Stimulated activated CD4-positive, alpha-beta T cell treated with anti-CD3 and anti-CD28 coated beads, Interleukin-4, amount 100 ng/mL, for 1 hour (primary cell): ENCODE results near the gene ROMO1.
"Not testable (repeated sequence)": the region's sequence is repeated elsewhere in the genome, so short reads cannot be mapped to it uniquely, and the experiment has no call there.

Experiments
- DNase-seq: peaks from one replicate; pipeline ENCODE4 v3.0.0-alpha.2; 2020

The ROMO1 gene

GRCh38 chr20:35681960-35682359 lies 17.2 kb upstream of the ROMO1 start:
- no peak for DNase-seq

- DNase-seq, result not testable (repeated sequence)
Measured at GRCh38 chr20:35685368-35685767, 13.8 kb upstream of the ROMO1 start.

- not testable (repeated sequence) for DNase-seq
Measured at GRCh38 chr20:35686872-35687271, 12.3 kb upstream of the ROMO1 start.

- no peak for DNase-seq
Measured at GRCh38 chr20:35690265-35690664, 8.9 kb upstream of the ROMO1 start.

GRCh38 chr20:35695245-35695749 lies 3.9 kb upstream of the ROMO1 start:
- DNase-seq, result no peak

GRCh38 chr20:35695978-35696377 lies 3.2 kb upstream of the ROMO1 start:
- no peak for DNase-seq

- no peak for DNase-seq
Measured at GRCh38 chr20:35697696-35698297, 1.4 kb upstream of the ROMO1 start.

GRCh38 chr20:35698298-35699126 lies 693 bp upstream of the ROMO1 start:
- DNase-seq, result no peak

- no peak for DNase-seq
Measured at GRCh38 chr20:35699957-35700624, 886 bp downstream of the ROMO1 start.

- DNase-seq, result no peak
Measured at GRCh38 chr20:35700625-35701148, 1.5 kb downstream of the ROMO1 start.

GRCh38 chr20:35702051-35702823 lies 3.0 kb downstream of the ROMO1 start:
- no peak for DNase-seq

- no peak for DNase-seq
Measured at GRCh38 chr20:35702824-35703695, 3.9 kb downstream of the ROMO1 start.

- DNase-seq, result no peak
Measured at GRCh38 chr20:35704514-35705261, 5.5 kb downstream of the ROMO1 start.

GRCh38 chr20:35705894-35706293 lies 6.7 kb downstream of the ROMO1 start:
- DNase-seq, result not testable (repeated sequence)

- DNase-seq, result not testable (repeated sequence)
Measured at GRCh38 chr20:35706591-35707529, 7.7 kb downstream of the ROMO1 start.

GRCh38 chr20:35708502-35708901 lies 9.3 kb downstream of the ROMO1 start:
- DNase-seq, result no peak

GRCh38 chr20:35709259-35709658 lies 10.1 kb downstream of the ROMO1 start:
- no peak for DNase-seq

GRCh38 chr20:35710039-35710438 lies 10.8 kb downstream of the ROMO1 start:
- no peak for DNase-seq

GRCh38 chr20:35710884-35711587 lies 11.8 kb downstream of the ROMO1 start:
- no peak for DNase-seq
